K562 (cell line): ENCODE data around the gene HEXIM1.

Experiments
- MTA1 ChIP-seq: fragments of 450-650 bp; IDR thresholded peaks from 2 replicates; pipeline ENCODE4 v1.6.1; 2017; ENCODE audit warnings: borderline replicate concordance
- MTA3 ChIP-seq: fragments of 450-650 bp; formaldehyde crosslinking; IDR thresholded peaks from 2 replicates; pipeline ENCODE4 v1.6.1; 2017; ENCODE audit warnings: mild to moderate bottlenecking, borderline replicate concordance
- PML ChIP-seq: IDR thresholded peaks from 2 replicates; pipeline ENCODE4 v1.6.1; 2012; ENCODE audit warnings: low read length, inconsistent platforms
- POLR2A ChIP-seq: fragments of 450-650 bp; conservative IDR thresholded peaks from 2 replicates; pipeline ENCODE4 v1.6.1; 2016
- POLR2AphosphoS2 ChIP-seq: IDR thresholded peaks from 2 replicates; pipeline ENCODE4 v1.6.1; 2012; ENCODE audit warnings: low read length, improper control_type of control experiment
- RAD21 ChIP-seq, 2 experiments: fragments of 250-450 bp in 1 of 2; fragments of 450-650 bp in 1 of 2; sonication (Bioruptor Pico) in 1 of 2; formaldehyde crosslinking in 1 of 2; IDR thresholded peaks in 1 of 2; conservative IDR thresholded peaks in 1 of 2; 2 replicates each; pipeline versions ENCODE4 v1.4.0 to v1.8.0; 2020 to 2022; ENCODE audit warnings: mild to moderate bottlenecking in 2 of 2, moderate library complexity in 1 of 2
- SIN3A ChIP-seq, 2 experiments: fragments of 150-350 bp in 1 of 2; IDR thresholded peaks; 2 replicates each; pipeline ENCODE4 v1.6.1; 2011 to 2016; ENCODE audit warnings: borderline replicate concordance in 2 of 2, low read depth in 2 of 2, low read length in 2 of 2, mild to moderate bottlenecking in 2 of 2, moderate library complexity in 2 of 2; ENCODE audit not compliant: control insufficient read depth in 1 of 2
- SMAD4 ChIP-seq: fragments of 250-450 bp; sonication (Bioruptor Pico); conservative IDR thresholded peaks from 2 replicates; pipeline ENCODE4 v1.8.0; 2021; ENCODE audit warnings: inconsistent platforms, mild to moderate bottlenecking, moderate library complexity
- YY1 ChIP-seq, 3 experiments: IDR thresholded peaks; 2 replicates each; pipeline ENCODE4 v1.6.1; 2011; ENCODE audit warnings: low read length in 2 of 3, mild to moderate bottlenecking in 2 of 3, moderate library complexity in 2 of 3, borderline replicate concordance in 1 of 3, control low read depth in 1 of 3, low read depth in 1 of 3; ENCODE audit not compliant: insufficient read depth in 3 of 3, insufficient replicate concordance in 2 of 3, control insufficient read depth in 1 of 3, insufficient read length in 1 of 3; ENCODE audit errors: extremely low read depth in 1 of 3
- ZFX ChIP-seq: sonication (generic); formaldehyde crosslinking; IDR thresholded peaks from 2 replicates; pipeline ENCODE4 v1.8.0; 2022; ENCODE audit warnings: mild to moderate bottlenecking, missing genetic modification reagents, moderate library complexity
- TF ChIP-seq, protein P1 (sequence below): sonication (generic); formaldehyde crosslinking; IDR thresholded peaks from 2 replicates; pipeline ENCODE4 v1.9.0; 2022; ENCODE audit warnings: mild to moderate bottlenecking, missing genetic modification reagents
- TF ChIP-seq, protein P2 (sequence below), 3 experiments: IDR thresholded peaks in 2 of 3; conservative IDR thresholded peaks in 1 of 3; 2 replicates each; pipeline ENCODE4 v1.5.1; 2011 to 2012; ENCODE audit warnings: low read length in 3 of 3, mild to moderate bottlenecking in 3 of 3, control low read depth in 2 of 3, improper control_type of control experiment in 1 of 3, inconsistent platforms in 1 of 3, low read depth in 1 of 3, mixed read lengths in 1 of 3, moderate library complexity in 1 of 3; ENCODE audit not compliant: insufficient read depth in 2 of 3
- TF ChIP-seq, protein P3 (sequence below): fragments of 250-450 bp; sonication (Bioruptor Pico); IDR thresholded peaks from 2 replicates; pipeline ENCODE4 v1.8.0; 2022; ENCODE audit warnings: inconsistent platforms, mild to moderate bottlenecking, moderate library complexity, borderline replicate concordance

DNA sequence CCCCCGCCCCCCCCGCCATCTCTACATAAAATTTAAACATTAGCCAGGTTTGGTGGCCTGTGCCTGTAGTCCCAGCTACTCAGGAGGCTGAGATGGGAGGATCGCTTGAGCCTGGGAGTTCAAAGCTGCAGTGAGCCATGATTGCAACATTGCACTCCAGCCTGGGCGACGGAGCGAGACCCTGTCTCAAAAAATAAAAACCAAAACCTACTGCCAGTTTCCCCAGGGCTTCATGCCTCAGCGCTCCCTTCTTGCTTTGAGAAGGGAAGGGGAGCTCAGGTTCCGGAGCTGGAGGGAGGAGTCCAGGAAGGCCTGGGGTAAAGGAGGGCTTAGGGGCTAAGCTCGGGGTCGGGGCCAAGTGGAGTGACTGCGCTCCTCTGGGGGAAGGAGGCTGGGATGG, 36.4 kb upstream of the HEXIM1 start:
- TF ChIP-seq MTA3 = no peak
- TF ChIP-seq SMAD4 (CRISPR knock-in tag) = no peak
- TF ChIP-seq POLR2A = no peak
- TF ChIP-seq MTA1 = no peak
- no peak for TF ChIP-seq RAD21 (CRISPR knock-in tag; conservative IDR thresholded peaks at IDR 0.05 in 1 of 2, IDR thresholded peaks at IDR 0.05 in 1 of 2)
- no peak for TF ChIP-seq SIN3A (IDR thresholded peaks at IDR 0.05; ENCODE audit: borderline replicate concordance in 2 of 2, control insufficient read depth in 1 of 2, low read depth in 2 of 2, low read length in 2 of 2)
- TF ChIP-seq POLR2AphosphoS2 = no peak
- no peak for TF ChIP-seq PML
- no peak for TF ChIP-seq ZFX
- TF ChIP-seq, protein P1, sequence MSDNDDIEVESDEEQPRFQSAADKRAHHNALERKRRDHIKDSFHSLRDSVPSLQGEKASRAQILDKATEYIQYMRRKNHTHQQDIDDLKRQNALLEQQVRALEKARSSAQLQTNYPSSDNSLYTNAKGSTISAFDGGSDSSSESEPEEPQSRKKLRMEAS = no peak
- TF ChIP-seq, protein P2, sequence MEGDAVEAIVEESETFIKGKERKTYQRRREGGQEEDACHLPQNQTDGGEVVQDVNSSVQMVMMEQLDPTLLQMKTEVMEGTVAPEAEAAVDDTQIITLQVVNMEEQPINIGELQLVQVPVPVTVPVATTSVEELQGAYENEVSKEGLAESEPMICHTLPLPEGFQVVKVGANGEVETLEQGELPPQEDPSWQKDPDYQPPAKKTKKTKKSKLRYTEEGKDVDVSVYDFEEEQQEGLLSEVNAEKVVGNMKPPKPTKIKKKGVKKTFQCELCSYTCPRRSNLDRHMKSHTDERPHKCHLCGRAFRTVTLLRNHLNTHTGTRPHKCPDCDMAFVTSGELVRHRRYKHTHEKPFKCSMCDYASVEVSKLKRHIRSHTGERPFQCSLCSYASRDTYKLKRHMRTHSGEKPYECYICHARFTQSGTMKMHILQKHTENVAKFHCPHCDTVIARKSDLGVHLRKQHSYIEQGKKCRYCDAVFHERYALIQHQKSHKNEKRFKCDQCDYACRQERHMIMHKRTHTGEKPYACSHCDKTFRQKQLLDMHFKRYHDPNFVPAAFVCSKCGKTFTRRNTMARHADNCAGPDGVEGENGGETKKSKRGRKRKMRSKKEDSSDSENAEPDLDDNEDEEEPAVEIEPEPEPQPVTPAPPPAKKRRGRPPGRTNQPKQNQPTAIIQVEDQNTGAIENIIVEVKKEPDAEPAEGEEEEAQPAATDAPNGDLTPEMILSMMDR (IDR thresholded peaks at IDR 0.05 in 2 of 3, conservative IDR thresholded peaks at IDR 0.05 in 1 of 3; ENCODE audit: insufficient read depth in 2 of 3, low read depth in 1 of 3, low read length in 3 of 3) = no peak
- no peak for TF ChIP-seq YY1 (IDR thresholded peaks at IDR 0.05; ENCODE audit: borderline replicate concordance in 1 of 3, control insufficient read depth in 1 of 3, extremely low read depth in 1 of 3, insufficient read depth in 3 of 3, insufficient read length in 1 of 3, insufficient replicate concordance in 2 of 3, low read depth in 1 of 3, low read length in 2 of 3)
- TF ChIP-seq, protein P3, sequence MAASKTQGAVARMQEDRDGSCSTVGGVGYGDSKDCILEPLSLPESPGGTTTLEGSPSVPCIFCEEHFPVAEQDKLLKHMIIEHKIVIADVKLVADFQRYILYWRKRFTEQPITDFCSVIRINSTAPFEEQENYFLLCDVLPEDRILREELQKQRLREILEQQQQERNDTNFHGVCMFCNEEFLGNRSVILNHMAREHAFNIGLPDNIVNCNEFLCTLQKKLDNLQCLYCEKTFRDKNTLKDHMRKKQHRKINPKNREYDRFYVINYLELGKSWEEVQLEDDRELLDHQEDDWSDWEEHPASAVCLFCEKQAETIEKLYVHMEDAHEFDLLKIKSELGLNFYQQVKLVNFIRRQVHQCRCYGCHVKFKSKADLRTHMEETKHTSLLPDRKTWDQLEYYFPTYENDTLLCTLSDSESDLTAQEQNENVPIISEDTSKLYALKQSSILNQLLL = no peak
